AG09309 (cell line): ENCODE measurements around the gene MMP20.

Source experiments
- DNase-seq: peaks from one replicate; pipeline ENCODE4 v3.0.0-alpha.2; 2010; ENCODE audit warnings: low read depth
- H3K4me3 ChIP-seq: 2 replicates; pipeline ENCODE4 v1.5.1; 2011; ENCODE audit warnings: mild to moderate bottlenecking, low read depth, low read length, moderate library complexity; ENCODE audit not compliant: control insufficient read depth
- CTCF ChIP-seq: IDR thresholded peaks from 2 replicates; pipeline ENCODE4 v1.5.1; 2011; ENCODE audit warnings: mild to moderate bottlenecking, low read depth, low read length, inconsistent platforms; ENCODE audit not compliant: insufficient read depth, control insufficient read depth; ENCODE audit errors: missing control alignments

MMP20 gene

GRCh38 chr11:102656528-102656927, 31.4 kb upstream of the MMP20 start:
- no peak overlapping the region for H3K4me3 ChIP-seq
- no peak for TF ChIP-seq CTCF
- DNase-seq, result no peak

- TF ChIP-seq CTCF, result no peak
- no peak for DNase-seq
- no peak overlapping the region for H3K4me3 ChIP-seq
These were observed 30.4 kb upstream of the MMP20 start for GRCh38 chr11:102655547-102655946.

GRCh38 chr11:102654761-102655160, 29.6 kb upstream of the MMP20 start:
- no peak for DNase-seq
- no peak for TF ChIP-seq CTCF
- no peak overlapping the region for H3K4me3 ChIP-seq

GRCh38 chr11:102653744-102654291, 28.7 kb upstream of the MMP20 start:
- no peak for TF ChIP-seq CTCF
- no peak overlapping the region for H3K4me3 ChIP-seq

DNA sequence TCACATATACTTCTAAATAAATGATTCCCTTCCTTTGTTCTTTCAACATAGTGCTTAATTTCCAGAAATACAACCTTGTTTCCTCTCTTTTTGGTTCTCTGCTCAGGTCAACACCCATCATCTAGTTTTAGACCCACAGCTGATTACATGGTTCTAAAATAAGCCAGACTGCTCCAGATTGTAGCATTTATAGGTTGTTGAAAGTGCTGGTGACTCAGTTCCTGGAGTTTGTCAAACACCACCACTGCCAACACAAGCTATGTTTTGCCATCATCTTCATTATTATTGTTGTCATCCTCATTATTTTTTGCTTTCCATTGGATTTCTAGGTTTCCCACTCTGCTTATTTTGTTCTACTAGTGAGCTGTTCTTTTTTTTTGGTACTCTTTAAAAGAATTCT, 22.3 kb upstream of the MMP20 start:
- no peak for DNase-seq
- no peak for TF ChIP-seq CTCF
- H3K4me3 ChIP-seq, result no peak overlapping the region

More at GRCh38 chr11:102653744-102654291, 28.7 kb upstream of the MMP20 start:
- DNase-seq, result no peak

GRCh38 chr11:102643941-102644340, 18.8 kb upstream of the MMP20 start:
- TF ChIP-seq CTCF, result no peak
- H3K4me3 ChIP-seq, result no peak overlapping the region
- DNase-seq, result no peak

- DNase-seq, result no peak
- no peak overlapping the region for H3K4me3 ChIP-seq
- no peak for TF ChIP-seq CTCF
These were observed 15.8 kb upstream of the MMP20 start for GRCh38 chr11:102640946-102641345.
